H1 (cell line): ENCODE data around the gene TEKT5.

Experiments used
- ASH2L ChIP-seq: fragments of 200-600, 300-600 bp; sonication (generic); IDR thresholded peaks from one replicate; pipeline ENCODE4 v1.7.1; 2017; ENCODE audit warnings: low read length
- BRCA1 ChIP-seq: IDR thresholded peaks from 2 replicates; pipeline ENCODE4 v1.6.1; 2012; ENCODE audit warnings: low read depth, low read length, improper control_type of control experiment
- EP300 ChIP-seq, 2 experiments: IDR thresholded peaks; 1 replicate in 1 of 2; 2 replicates in 1 of 2; pipeline ENCODE4 v1.6.1; 2011 to 2012; ENCODE audit warnings: low read depth in 2 of 2, low read length in 2 of 2, mild to moderate bottlenecking in 2 of 2, borderline replicate concordance in 1 of 2, inconsistent platforms in 1 of 2, moderate library complexity in 1 of 2
- EZH2 ChIP-seq: fragments of 200-600 bp; sonication (generic); IDR thresholded peaks from 2 replicates; pipeline ENCODE4 v1.7.1; 2012; ENCODE audit warnings: low read depth, mild to moderate bottlenecking, moderate library complexity, low read length, inconsistent platforms; ENCODE audit not compliant: severe bottlenecking
- FOSL1 ChIP-seq: IDR thresholded peaks from 2 replicates; pipeline ENCODE4 v1.6.1; 2011; ENCODE audit warnings: mild to moderate bottlenecking, low read depth, low read length, moderate library complexity; ENCODE audit not compliant: insufficient read depth
- KDM1A ChIP-seq: fragments of 200-600, 300-600 bp; sonication (generic); IDR thresholded peaks from 2 replicates; pipeline ENCODE4 v1.7.1; 2016; ENCODE audit warnings: mild to moderate bottlenecking, low read length, borderline replicate concordance
- POLR2A ChIP-seq, 2 experiments: IDR thresholded peaks; 1 replicate in 1 of 2; 2 replicates in 1 of 2; pipeline ENCODE4 v1.6.1; 2011; ENCODE audit warnings: low read depth in 2 of 2, low read length in 2 of 2, mild to moderate bottlenecking in 2 of 2; ENCODE audit errors: control extremely low read depth in 1 of 2
- SIN3A ChIP-seq, 2 experiments: IDR thresholded peaks in 1 of 2; conservative IDR thresholded peaks in 1 of 2; 2 replicates each; pipeline ENCODE4 v1.6.1; 2011 to 2012; ENCODE audit warnings: low read length in 2 of 2, improper control_type of control experiment in 1 of 2, low read depth in 1 of 2, mild to moderate bottlenecking in 1 of 2
- TAF1 ChIP-seq: IDR thresholded peaks from 2 replicates; pipeline ENCODE4 v1.6.1; 2011; ENCODE audit warnings: mild to moderate bottlenecking, low read depth, low read length
- TF ChIP-seq, protein P1 (sequence below), 3 experiments: IDR thresholded peaks; 1 replicate in 2 of 3; 2 replicates in 1 of 3; pipeline versions ENCODE4 v1.5.1 to v1.6.1; 2011; ENCODE audit warnings: low read length in 3 of 3, mild to moderate bottlenecking in 3 of 3, inconsistent platforms in 2 of 3, low read depth in 1 of 3, moderate library complexity in 1 of 3; ENCODE audit not compliant: insufficient read depth in 1 of 3; ENCODE audit errors: control extremely low read depth in 1 of 3

DNA sequence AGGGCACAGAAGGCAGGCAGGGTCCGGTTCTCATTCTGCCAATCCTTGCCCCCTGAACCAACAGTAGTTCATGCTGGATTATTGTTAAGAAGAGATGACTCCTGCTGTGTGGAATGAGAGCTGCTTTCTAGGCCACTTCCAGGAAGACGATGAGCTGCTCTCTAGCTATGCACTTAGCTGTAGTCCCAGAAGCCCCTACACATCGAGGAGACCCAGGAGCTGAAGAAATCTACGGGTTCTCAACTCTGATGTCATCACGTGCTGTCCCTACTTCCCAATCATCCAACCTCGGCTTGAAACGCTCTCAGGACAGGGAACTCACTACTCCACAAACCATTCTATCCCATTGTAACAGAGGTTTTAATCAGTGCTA is 85.3 kb downstream of the TEKT5 start:
- TF ChIP-seq EZH2 (no peak), KDM1A (no peak), TAF1 (no peak), FOSL1 (no peak), SIN3A (conservative IDR thresholded peaks at IDR 0.05 in 1 of 2, IDR thresholded peaks at IDR 0.05 in 1 of 2; ENCODE audit: low read depth in 1 of 2, low read length in 2 of 2) (no peak), BRCA1 (no peak), POLR2A (IDR thresholded peaks at IDR 0.05; ENCODE audit: control extremely low read depth in 1 of 2, low read depth in 2 of 2, low read length in 2 of 2) (no peak), EP300 (IDR thresholded peaks at IDR 0.05; ENCODE audit: borderline replicate concordance in 1 of 2, low read depth in 2 of 2, low read length in 2 of 2) (no peak), ASH2L (no peak)
- TF ChIP-seq, protein P1, sequence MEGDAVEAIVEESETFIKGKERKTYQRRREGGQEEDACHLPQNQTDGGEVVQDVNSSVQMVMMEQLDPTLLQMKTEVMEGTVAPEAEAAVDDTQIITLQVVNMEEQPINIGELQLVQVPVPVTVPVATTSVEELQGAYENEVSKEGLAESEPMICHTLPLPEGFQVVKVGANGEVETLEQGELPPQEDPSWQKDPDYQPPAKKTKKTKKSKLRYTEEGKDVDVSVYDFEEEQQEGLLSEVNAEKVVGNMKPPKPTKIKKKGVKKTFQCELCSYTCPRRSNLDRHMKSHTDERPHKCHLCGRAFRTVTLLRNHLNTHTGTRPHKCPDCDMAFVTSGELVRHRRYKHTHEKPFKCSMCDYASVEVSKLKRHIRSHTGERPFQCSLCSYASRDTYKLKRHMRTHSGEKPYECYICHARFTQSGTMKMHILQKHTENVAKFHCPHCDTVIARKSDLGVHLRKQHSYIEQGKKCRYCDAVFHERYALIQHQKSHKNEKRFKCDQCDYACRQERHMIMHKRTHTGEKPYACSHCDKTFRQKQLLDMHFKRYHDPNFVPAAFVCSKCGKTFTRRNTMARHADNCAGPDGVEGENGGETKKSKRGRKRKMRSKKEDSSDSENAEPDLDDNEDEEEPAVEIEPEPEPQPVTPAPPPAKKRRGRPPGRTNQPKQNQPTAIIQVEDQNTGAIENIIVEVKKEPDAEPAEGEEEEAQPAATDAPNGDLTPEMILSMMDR (IDR thresholded peaks at IDR 0.05; ENCODE audit: control extremely low read depth in 1 of 3, insufficient read depth in 1 of 3, low read depth in 1 of 3, low read length in 3 of 3), result no peak
